ENCODE measurements around the gene CNR2.

Gene CNR2

DNA sequence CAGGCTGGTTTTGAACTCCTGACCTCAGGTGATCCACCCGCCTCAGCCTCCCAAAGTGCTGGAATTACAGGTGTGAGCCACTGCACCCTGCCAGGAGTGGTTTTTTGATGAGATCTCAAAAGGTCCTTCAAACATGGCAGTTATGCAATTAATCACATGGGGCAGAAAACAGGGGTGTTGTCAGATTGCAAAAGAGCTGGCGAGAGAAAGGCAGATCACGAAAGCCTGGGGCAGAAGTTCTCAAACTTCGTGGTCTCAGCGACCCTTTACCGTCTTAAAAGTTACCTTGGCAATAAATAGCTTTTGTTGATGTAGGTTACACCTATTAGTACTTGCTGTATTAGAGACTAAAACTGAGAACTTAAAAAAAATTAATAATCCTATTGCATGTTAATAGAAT, 16.1 kb downstream of the CNR2 start:
- TF ChIP-seq, protein P1, sequence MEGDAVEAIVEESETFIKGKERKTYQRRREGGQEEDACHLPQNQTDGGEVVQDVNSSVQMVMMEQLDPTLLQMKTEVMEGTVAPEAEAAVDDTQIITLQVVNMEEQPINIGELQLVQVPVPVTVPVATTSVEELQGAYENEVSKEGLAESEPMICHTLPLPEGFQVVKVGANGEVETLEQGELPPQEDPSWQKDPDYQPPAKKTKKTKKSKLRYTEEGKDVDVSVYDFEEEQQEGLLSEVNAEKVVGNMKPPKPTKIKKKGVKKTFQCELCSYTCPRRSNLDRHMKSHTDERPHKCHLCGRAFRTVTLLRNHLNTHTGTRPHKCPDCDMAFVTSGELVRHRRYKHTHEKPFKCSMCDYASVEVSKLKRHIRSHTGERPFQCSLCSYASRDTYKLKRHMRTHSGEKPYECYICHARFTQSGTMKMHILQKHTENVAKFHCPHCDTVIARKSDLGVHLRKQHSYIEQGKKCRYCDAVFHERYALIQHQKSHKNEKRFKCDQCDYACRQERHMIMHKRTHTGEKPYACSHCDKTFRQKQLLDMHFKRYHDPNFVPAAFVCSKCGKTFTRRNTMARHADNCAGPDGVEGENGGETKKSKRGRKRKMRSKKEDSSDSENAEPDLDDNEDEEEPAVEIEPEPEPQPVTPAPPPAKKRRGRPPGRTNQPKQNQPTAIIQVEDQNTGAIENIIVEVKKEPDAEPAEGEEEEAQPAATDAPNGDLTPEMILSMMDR (IDR thresholded peaks at IDR 0.05; ENCODE audit: low read depth, low read length): no peak
- H3K27me3 ChIP-seq: no peaks in the 10 kb centered on the region
- H3K4me1 ChIP-seq: no peaks in the 10 kb centered on the region
- no peaks in the 10 kb centered on the region for H3K9me3 ChIP-seq
- H3K36me3 ChIP-seq: no peaks in the 10 kb centered on the region
- H3K4me3 ChIP-seq (ENCODE audit: low read depth, low read length): no peak overlapping the region
- no peak for DNase-seq

DNA sequence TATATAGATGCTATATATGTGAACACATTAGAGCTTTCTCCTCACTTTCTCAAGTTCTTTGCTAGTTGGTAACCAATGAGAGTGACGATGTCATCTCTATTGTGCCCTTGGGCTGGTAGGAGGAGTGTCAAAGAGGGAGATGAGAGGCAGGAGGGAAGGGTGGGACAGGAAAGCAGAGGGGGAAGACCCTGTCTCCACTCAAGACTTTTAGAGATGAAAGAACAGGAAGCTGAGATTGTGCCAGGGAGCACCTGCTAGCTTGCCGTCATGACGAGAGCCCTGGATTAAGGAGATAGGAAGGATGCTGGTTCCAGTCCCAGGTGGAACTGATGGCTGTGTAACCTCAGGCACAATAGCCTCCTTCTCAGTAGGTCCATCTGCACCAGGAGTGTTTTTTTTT, 16.7 kb downstream of the CNR2 start:
- TF ChIP-seq, protein P1 (IDR thresholded peaks at IDR 0.05; ENCODE audit: low read depth, low read length): no peak
- H3K4me3 ChIP-seq (ENCODE audit: low read depth, low read length): no peak overlapping the region
- no peak for DNase-seq
- no peaks in the 10 kb centered on the region for H3K4me1 ChIP-seq
- no peaks in the 10 kb centered on the region for H3K27me3 ChIP-seq
- H3K9me3 ChIP-seq: no peaks in the 10 kb centered on the region
- no peaks in the 10 kb centered on the region for H3K36me3 ChIP-seq

DNA sequence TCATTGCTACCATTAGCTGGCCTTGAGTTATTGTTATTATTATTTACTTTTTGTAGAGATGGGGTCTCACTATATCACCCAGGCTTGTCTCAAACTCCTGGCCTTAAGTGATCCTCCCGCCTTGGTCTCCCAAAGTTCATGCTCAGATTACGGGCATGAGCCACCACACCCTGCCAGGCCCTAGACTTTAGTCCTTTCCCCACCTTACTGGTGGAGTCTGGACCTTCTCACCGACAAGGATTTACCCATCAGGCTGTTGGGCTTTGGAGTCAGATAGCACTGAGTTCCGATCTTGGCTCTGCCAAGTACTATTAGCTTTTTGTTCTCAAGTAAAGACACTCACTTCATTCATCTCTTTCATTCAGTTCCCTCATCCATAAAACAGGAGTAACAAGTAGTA, 17.2 kb downstream of the CNR2 start:
- Histone ChIP-seq H3K4me1 (no peaks in the 10 kb centered on the region), H3K36me3 (no peaks in the 10 kb centered on the region), H3K4me3 (ENCODE audit: low read depth, low read length) (no peak overlapping the region), H3K9me3 (no peaks in the 10 kb centered on the region), H3K27me3 (no peaks in the 10 kb centered on the region)
- TF ChIP-seq, protein P1 (IDR thresholded peaks at IDR 0.05; ENCODE audit: low read depth, low read length): no peak
- no peak for DNase-seq

DNA sequence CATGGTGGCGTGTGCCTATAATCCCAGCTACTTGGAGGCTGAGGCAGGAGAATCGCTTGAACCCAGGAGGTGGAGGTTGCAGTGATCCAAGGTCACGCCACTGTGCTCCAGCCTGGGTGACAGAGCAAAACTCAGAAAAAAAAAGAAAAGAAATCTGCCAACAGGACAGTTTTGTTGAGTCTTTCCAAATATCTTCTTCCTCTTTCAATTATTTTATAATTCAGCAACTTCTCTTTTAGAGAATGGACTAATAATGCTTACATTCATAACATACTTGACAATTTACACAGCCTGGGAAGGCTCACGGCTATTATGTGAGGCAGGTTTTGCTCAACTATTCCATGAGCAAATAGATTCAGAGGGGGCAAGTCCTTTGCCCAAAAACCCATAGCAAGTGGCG, 18.1 kb downstream of the CNR2 start:
- Histone ChIP-seq H3K4me3 (ENCODE audit: low read depth, low read length) (no peak overlapping the region), H3K36me3 (no peaks in the 10 kb centered on the region), H3K9me3 (no peaks in the 10 kb centered on the region), H3K4me1 (no peaks in the 10 kb centered on the region), H3K27me3 (no peaks in the 10 kb centered on the region)
- DNase-seq: no peak
- TF ChIP-seq, protein P1 (IDR thresholded peaks at IDR 0.05; ENCODE audit: low read depth, low read length): no peak

DNA sequence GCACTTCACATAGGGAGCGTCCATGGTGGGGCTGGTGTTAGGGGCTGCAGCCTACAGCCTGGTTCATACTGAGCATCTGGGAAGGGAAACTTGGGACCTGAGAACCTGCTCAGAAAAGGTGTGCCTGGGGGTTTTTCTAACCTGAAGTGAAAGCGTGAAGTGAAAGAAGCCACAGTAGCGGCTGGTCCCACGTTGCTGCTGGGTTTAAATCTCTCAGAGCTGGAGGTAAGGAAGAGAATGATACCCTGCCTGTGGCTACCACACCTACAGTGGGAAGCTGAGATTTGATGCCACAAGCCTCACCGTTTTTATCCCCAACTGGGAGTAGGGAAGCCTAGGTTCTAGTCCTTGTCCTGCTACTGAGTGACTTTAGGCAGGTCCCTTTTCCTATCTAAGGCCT, 24.1 kb downstream of the CNR2 start:
- no peaks in the 10 kb centered on the region for H3K36me3 ChIP-seq
- no peak for DNase-seq
- H3K9me3 ChIP-seq: no peaks in the 10 kb centered on the region
- no peak overlapping the region for H3K4me3 ChIP-seq (ENCODE audit: low read depth, low read length)
- H3K27me3 ChIP-seq: no peaks in the 10 kb centered on the region
- H3K4me1 ChIP-seq: no peaks in the 10 kb centered on the region
- TF ChIP-seq, protein P1 (IDR thresholded peaks at IDR 0.05; ENCODE audit: low read depth, low read length): no peak

DNA sequence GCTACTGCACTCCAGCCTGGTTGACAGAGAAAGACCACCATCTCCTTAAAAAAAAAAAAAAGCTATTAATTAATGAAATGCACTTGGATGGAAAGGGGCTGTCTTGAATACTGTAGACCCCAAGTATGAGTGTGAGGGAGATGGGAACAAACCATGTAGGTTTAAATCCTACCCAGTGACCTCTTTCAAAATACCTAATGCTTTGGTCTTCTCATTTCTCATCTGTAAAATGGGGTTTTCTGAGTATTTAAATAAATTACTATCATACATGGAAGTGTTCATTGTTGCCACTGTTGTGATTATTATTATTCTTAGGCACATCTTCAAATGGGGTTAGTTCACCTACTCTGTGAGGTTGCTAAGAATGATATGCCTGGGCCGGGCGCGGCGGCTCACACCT, 27.9 kb downstream of the CNR2 start:
- Histone ChIP-seq H3K36me3 (no peaks in the 10 kb centered on the region), H3K9me3 (no peaks in the 10 kb centered on the region), H3K4me3 (ENCODE audit: low read depth, low read length) (no peak overlapping the region), H3K4me1 (no peaks in the 10 kb centered on the region), H3K27me3 (no peaks in the 10 kb centered on the region)
- no peak for DNase-seq
- TF ChIP-seq, protein P1 (IDR thresholded peaks at IDR 0.05; ENCODE audit: low read depth, low read length): no peak
